ENCODE results near the gene DKK2. TPM values are rescaled to one million over a fixed set of nuclear protein-coding genes. Genes with fewer than 3 reads are reported as not detected.

Gene DKK2
- total and polyA plus RNA-seq, 2 donors (not counting 3 experiments of a cell fraction or from before 2014, with no cell fraction given) = 0.14 to 0.24 TPM

DNA sequence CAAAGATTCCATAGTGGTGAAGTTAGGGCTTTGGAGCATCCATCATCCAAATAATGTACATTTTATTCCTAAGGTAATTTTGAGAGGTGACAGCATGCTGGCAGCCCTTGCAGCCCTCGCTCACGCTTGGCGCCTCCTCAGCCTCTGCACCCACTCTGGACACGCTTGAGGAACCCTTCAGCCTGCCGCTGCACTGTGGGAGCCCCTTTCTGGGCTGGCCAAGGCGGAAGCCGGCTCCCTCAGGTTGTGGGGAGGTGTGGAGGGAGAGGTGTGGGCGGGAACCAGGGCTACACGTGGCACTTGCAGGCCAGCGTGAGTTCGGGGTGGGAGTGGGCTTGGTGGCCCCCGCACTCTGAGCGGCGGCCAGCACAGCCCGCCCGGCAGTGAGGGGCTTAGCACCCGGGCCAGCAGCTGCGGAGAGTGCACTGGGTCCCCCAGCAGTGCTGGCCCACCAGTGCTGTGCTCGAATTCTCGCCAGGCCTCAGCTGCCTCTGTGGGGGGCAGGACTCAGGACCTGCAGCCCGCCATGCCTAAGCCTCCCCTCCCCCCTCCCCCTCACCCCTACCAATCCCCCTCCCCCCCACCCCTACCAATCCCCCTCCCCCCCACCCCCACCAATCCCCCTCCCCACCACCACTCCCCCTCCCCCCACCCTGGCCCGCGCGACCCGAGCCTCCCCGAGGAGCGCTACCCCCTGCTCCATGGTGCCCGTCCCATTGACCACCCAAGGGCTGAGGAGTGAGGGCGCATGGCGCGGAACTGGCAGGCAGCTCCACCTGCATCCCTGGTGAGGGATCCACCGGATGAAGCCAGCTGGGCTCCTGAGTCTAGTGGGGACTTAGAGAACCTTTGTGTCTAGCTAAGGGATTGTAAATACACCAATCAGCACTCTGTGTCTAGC, 37.0 kb upstream of the DKK2 start:
- dilution Hi-C loops (cut with MboI; ENCODE audit: extremely low pct_ligation_motif_present, low sequenced_read_pairs) = no loop called here
- FAIRE-seq = no peak
- no TSS peak for BruUV-seq (replicated peaks)

DNA sequence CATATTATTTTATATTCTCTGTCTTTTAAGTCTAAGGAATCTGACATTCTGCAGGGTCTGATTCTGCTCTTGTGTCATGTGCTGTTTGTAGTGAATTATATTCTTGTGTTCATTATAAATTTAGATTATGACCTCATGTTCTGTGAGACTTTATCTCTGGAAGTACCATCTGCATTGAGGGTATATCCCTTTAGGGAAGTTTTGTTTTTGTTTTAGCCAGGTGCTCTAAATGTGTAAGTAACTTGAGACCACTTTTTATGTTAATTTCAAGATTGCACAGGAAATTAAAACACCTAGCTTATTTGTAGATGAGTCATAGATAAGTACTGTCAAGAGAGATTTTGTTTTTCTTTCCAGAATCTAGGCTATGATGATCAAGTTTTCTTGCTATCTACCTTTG, 35.0 kb upstream of the DKK2 start:
- DNase-seq (ENCODE audit: low read depth, low spot score) = no peak
- BruUV-seq (replicated peaks) = no TSS peak
- no peak for FAIRE-seq
- Histone ChIP-seq H3K27ac (ENCODE audit: insufficient read depth, low read depth, low read length) (no peak overlapping the region), H3K36me3 (ENCODE audit: control insufficient read depth in 2 of 2, extremely low read depth in 1 of 2, insufficient read depth in 2 of 2, low read length in 2 of 2) (no peaks in the 10 kb centered on the region), H3K4me3 (replicated peaks in 1 of 3; ENCODE audit: insufficient read depth in 1 of 3, low read depth in 1 of 3, low read length in 3 of 3) (no peak overlapping the region), H3K27me3 (ENCODE audit: control insufficient read depth in 2 of 2, insufficient read depth in 2 of 2, low read length in 2 of 2) (no peaks in the 10 kb centered on the region), H3K9me3 (replicated peaks; ENCODE audit: control insufficient read depth, insufficient read depth, low read length) (no peaks in the 10 kb centered on the region), H3K79me2 (ENCODE audit: control insufficient read depth, insufficient read depth, low read length) (no peaks in the 10 kb centered on the region), H3K9ac (replicated peaks; ENCODE audit: extremely low read depth, insufficient read depth, low read length) (no peak overlapping the region), H3K4me2 (ENCODE audit: insufficient read depth, low read length) (no peak overlapping the region), H4K20me1 (replicated peaks; ENCODE audit: control insufficient read depth, extremely low read depth, insufficient read depth, low read length) (no peaks in the 10 kb centered on the region), H3K4me1 (ENCODE audit: control insufficient read depth, extremely low read depth, insufficient read depth, low read length) (peaks cover 30% of the 10 kb centered on the region), H2AFZ (ENCODE audit: low read depth, low read length) (no peak overlapping the region), H3K9me1 (replicated peaks; ENCODE audit: control insufficient read depth, extremely low read depth, insufficient read depth, low read length) (no peaks in the 10 kb centered on the region)
- intact Hi-C loops (cut with micrococcal nuclease) = no loop called here
- ChIA-PET POLR2A (no interaction called here), CTCF (interaction anchor here (1.4 to 1.5 kb wide), 2 partner anchors 11 to 23 kb away, joined by 3 to 4 read pairs; no protein-coding TSS in a partner anchor)
- TF ChIP-seq POLR2AphosphoS5 (IDR thresholded peaks at IDR 0.05; ENCODE audit: insufficient read depth, low read depth, low read length) (no peak), EZH2 (IDR thresholded peaks at IDR 0.05; ENCODE audit: borderline replicate concordance, low read depth, low read length, severe bottlenecking) (no peak), MYC (IDR thresholded peaks at IDR 0.05; ENCODE audit: low read depth, low read length) (no peak), POLR2A (IDR thresholded peaks at IDR 0.05; ENCODE audit: low read depth, low read length) (no peak), GATA2 (IDR thresholded peaks at IDR 0.05; ENCODE audit: insufficient read depth, insufficient read length, low read depth, low read length) (no peak), JUN (IDR thresholded peaks at IDR 0.05; ENCODE audit: borderline replicate concordance, insufficient read depth, insufficient read length, low read depth) (no peak), FOS (IDR thresholded peaks at IDR 0.05; ENCODE audit: borderline replicate concordance, insufficient read depth, low read length) (no peak)
- TF ChIP-seq, protein P1, sequence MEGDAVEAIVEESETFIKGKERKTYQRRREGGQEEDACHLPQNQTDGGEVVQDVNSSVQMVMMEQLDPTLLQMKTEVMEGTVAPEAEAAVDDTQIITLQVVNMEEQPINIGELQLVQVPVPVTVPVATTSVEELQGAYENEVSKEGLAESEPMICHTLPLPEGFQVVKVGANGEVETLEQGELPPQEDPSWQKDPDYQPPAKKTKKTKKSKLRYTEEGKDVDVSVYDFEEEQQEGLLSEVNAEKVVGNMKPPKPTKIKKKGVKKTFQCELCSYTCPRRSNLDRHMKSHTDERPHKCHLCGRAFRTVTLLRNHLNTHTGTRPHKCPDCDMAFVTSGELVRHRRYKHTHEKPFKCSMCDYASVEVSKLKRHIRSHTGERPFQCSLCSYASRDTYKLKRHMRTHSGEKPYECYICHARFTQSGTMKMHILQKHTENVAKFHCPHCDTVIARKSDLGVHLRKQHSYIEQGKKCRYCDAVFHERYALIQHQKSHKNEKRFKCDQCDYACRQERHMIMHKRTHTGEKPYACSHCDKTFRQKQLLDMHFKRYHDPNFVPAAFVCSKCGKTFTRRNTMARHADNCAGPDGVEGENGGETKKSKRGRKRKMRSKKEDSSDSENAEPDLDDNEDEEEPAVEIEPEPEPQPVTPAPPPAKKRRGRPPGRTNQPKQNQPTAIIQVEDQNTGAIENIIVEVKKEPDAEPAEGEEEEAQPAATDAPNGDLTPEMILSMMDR (IDR thresholded peaks at IDR 0.05; ENCODE audit: extremely low read depth in 1 of 2, insufficient read depth in 1 of 2, low read depth in 1 of 2, low read length in 2 of 2) = no peak
- TF ChIP-seq, protein P2, sequence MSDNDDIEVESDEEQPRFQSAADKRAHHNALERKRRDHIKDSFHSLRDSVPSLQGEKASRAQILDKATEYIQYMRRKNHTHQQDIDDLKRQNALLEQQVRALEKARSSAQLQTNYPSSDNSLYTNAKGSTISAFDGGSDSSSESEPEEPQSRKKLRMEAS (IDR thresholded peaks at IDR 0.05; ENCODE audit: insufficient read depth, insufficient read length) = no peak
- dilution Hi-C loops (cut with MboI; ENCODE audit: extremely low pct_ligation_motif_present, low sequenced_read_pairs) = no loop called here

More for the DNA sequence above, 37.0 kb upstream of the DKK2 start:
- H3K4me2 ChIP-seq (ENCODE audit: insufficient read depth, low read length) = no peak overlapping the region
- no peaks in the 10 kb centered on the region for H3K79me2 ChIP-seq (ENCODE audit: control insufficient read depth, insufficient read depth, low read length)
- intact Hi-C loops (cut with micrococcal nuclease) = no loop called here
- H4K20me1 ChIP-seq (replicated peaks; ENCODE audit: control insufficient read depth, extremely low read depth, insufficient read depth, low read length) = no peaks in the 10 kb centered on the region
- DNase-seq (ENCODE audit: low read depth, low spot score) = no peak
- H3K27ac ChIP-seq (ENCODE audit: insufficient read depth, low read depth, low read length) = no peak overlapping the region
- POLR2A ChIA-PET = no interaction called here
- H3K4me3 ChIP-seq (replicated peaks in 1 of 3; ENCODE audit: insufficient read depth in 1 of 3, low read depth in 1 of 3, low read length in 3 of 3) = no peak overlapping the region
- no peak overlapping the region for H2AFZ ChIP-seq (ENCODE audit: low read depth, low read length)
- H3K36me3 ChIP-seq (ENCODE audit: control insufficient read depth in 2 of 2, extremely low read depth in 1 of 2, insufficient read depth in 2 of 2, low read length in 2 of 2) = no peaks in the 10 kb centered on the region
- H3K4me1 ChIP-seq (ENCODE audit: control insufficient read depth, extremely low read depth, insufficient read depth, low read length) = peaks cover 23% of the 10 kb centered on the region
- H3K9ac ChIP-seq (replicated peaks; ENCODE audit: extremely low read depth, insufficient read depth, low read length) = no peak overlapping the region
- H3K9me3 ChIP-seq (replicated peaks; ENCODE audit: control insufficient read depth, insufficient read depth, low read length) = no peaks in the 10 kb centered on the region
- H3K27me3 ChIP-seq (ENCODE audit: control insufficient read depth in 2 of 2, insufficient read depth in 2 of 2, low read length in 2 of 2) = no peaks in the 10 kb centered on the region
- TF ChIP-seq EZH2 (IDR thresholded peaks at IDR 0.05; ENCODE audit: borderline replicate concordance, low read depth, low read length, severe bottlenecking) (no peak), POLR2A (IDR thresholded peaks at IDR 0.05; ENCODE audit: low read depth, low read length) (no peak), POLR2AphosphoS5 (IDR thresholded peaks at IDR 0.05; ENCODE audit: insufficient read depth, low read depth, low read length) (no peak), GATA2 (IDR thresholded peaks at IDR 0.05; ENCODE audit: insufficient read depth, insufficient read length, low read depth, low read length) (no peak), MYC (IDR thresholded peaks at IDR 0.05; ENCODE audit: low read depth, low read length) (no peak), JUN (IDR thresholded peaks at IDR 0.05; ENCODE audit: borderline replicate concordance, insufficient read depth, insufficient read length, low read depth) (no peak), FOS (IDR thresholded peaks at IDR 0.05; ENCODE audit: borderline replicate concordance, insufficient read depth, low read length) (no peak)
- TF ChIP-seq, protein P2 (IDR thresholded peaks at IDR 0.05; ENCODE audit: insufficient read depth, insufficient read length) = no peak
- no peaks in the 10 kb centered on the region for H3K9me1 ChIP-seq (replicated peaks; ENCODE audit: control insufficient read depth, extremely low read depth, insufficient read depth, low read length)
- CTCF ChIA-PET = interaction anchor here (1.0 kb wide), 1 partner anchor 13 kb away, joined by 3 read pairs; no protein-coding TSS in a partner anchor
